ENCODE data around the gene RNF10. TPM values are rescaled to one million over a fixed set of nuclear protein-coding genes. Genes with fewer than 3 reads are reported as not detected.
A peak's percentile ranks its signal among the peaks of the same experiment; 100 is the strongest.
"Not testable (repeated sequence)": the region's sequence is repeated elsewhere in the genome, so short reads cannot be mapped to it uniquely, and the experiment has no call there.

The RNF10 gene
- total RNA-seq, result 78.6 and 131 TPM in 2 replicates

GRCh38 chr12:120534203-120534702 lies at the start of gene RNF10:
Gene RNF10 (plus strand): TSS chr12:120534356. CDS start chr12:120534812, 456 bp downstream.
- DNase-seq (ENCODE audit: low read depth in 2 of 2), result peak; percentile 83 to 86

- no peak for DNase-seq (ENCODE audit: low read depth in 2 of 2)
Measured at GRCh38 chr12:120485961-120486881, 47.9 kb upstream of the RNF10 start.

GRCh38 chr12:120487552-120487951 lies 46.6 kb upstream of the RNF10 start:
- DNase-seq (ENCODE audit: low read depth in 2 of 2), result peak in 1 of 2 donors; percentile 15

- peak in 1 of 2 donors; percentile 54 for DNase-seq (ENCODE audit: low read depth in 2 of 2)
Measured at GRCh38 chr12:120488057-120488640, 46.0 kb upstream of the RNF10 start.

GRCh38 chr12:120489018-120489417 lies 45.1 kb upstream of the RNF10 start:
- DNase-seq (ENCODE audit: low read depth in 2 of 2), result no peak

- no peak for DNase-seq (ENCODE audit: low read depth in 2 of 2)
Measured at GRCh38 chr12:120490325-120490724, 43.8 kb upstream of the RNF10 start.

- no peak for DNase-seq (ENCODE audit: low read depth in 2 of 2)
Measured at GRCh38 chr12:120490833-120491512, 43.2 kb upstream of the RNF10 start.

- DNase-seq (ENCODE audit: low read depth in 2 of 2), result no peak
Measured at GRCh38 chr12:120495186-120495730, 38.9 kb upstream of the RNF10 start.

GRCh38 chr12:120495731-120496412 lies 38.3 kb upstream of the RNF10 start, which contains the start of gene DYNLL1:
Gene DYNLL1 (plus strand): TSS chr12:120496113. CDS start chr12:120496422, 309 bp downstream.
- peak; percentile 90 to 97 for DNase-seq (ENCODE audit: low read depth in 2 of 2)

- DNase-seq (ENCODE audit: low read depth in 2 of 2), result peak in 1 of 2 donors; percentile 71
Measured at GRCh38 chr12:120496413-120497340, 37.5 kb upstream of the RNF10 start.

- no peak for DNase-seq (ENCODE audit: low read depth in 2 of 2)
Measured at GRCh38 chr12:120497524-120498150, 36.5 kb upstream of the RNF10 start.

GRCh38 chr12:120498870-120499515 lies 35.2 kb upstream of the RNF10 start:
- DNase-seq (ENCODE audit: low read depth in 2 of 2), result no peak

GRCh38 chr12:120500581-120500980 lies 33.6 kb upstream of the RNF10 start:
- peak in 1 of 2 donors; percentile 54 for DNase-seq (ENCODE audit: low read depth in 2 of 2)

GRCh38 chr12:120504587-120504986 lies 29.6 kb upstream of the RNF10 start:
- DNase-seq (ENCODE audit: low read depth in 2 of 2), result no peak

- no peak for DNase-seq (ENCODE audit: low read depth in 2 of 2)
Measured at GRCh38 chr12:120508537-120508936, 25.6 kb upstream of the RNF10 start.

- DNase-seq (ENCODE audit: low read depth in 2 of 2), result no peak
Measured at GRCh38 chr12:120514002-120514401, 20.2 kb upstream of the RNF10 start.

GRCh38 chr12:120515496-120515895 lies 18.7 kb upstream of the RNF10 start:
- no peak for DNase-seq (ENCODE audit: low read depth in 2 of 2)

GRCh38 chr12:120519324-120519723 lies 14.8 kb upstream of the RNF10 start:
- not testable (repeated sequence) for DNase-seq (ENCODE audit: low read depth in 2 of 2)

GRCh38 chr12:120522568-120522967 lies 11.6 kb upstream of the RNF10 start:
- no peak for DNase-seq (ENCODE audit: low read depth in 2 of 2)

Data from dermis microvascular lymphatic vessel endothelial cell (primary cell).